ACHN (cell line): ENCODE results near the gene EIF4A2.

Source experiments
- DNase-seq: peaks from one replicate; pipeline ENCODE4 v3.0.0-alpha.2; 2015
- in situ Hi-C: cut with HindIII; loops from 2 replicates; pipeline ENCODE4 v1.10.0; 2017; ENCODE audit warnings: low sequenced_read_pairs, low pct_ligation_motif_present, low pct_unique_long_range_greater_than_20kb

EIF4A2 gene

GRCh38 chr3:186783058-186783730 lies at the start of gene EIF4A2:
Gene EIF4A2 (plus strand): TSS chr3:186783577. CDS start chr3:186783611, 34 bp downstream.
- in situ Hi-C loops: no loop called here
- DNase-seq: peak; percentile 88

GRCh38 chr3:186742618-186743380 lies 40.6 kb upstream of the EIF4A2 start:
- DNase-seq: no peak
- in situ Hi-C loops: no loop called here

DNA sequence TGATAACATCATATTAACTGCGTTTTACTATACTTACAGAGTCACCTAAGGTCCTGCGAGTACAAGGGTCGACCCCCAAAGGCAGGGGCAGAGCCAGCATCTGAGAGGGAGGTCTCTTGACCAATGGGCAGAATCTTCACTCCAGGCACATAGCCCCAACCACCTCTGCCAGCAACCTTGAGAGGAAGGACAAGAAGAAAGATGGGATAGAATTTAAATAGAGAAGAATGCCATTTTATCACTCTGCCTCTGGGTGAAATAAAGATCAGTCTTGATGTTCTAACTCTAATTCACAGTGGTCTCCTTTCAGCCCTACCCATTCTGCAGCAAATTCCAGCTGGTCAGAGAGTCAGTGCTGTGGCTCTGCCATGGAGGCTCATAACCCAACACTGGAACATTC lies 39.7 kb upstream of the EIF4A2 start:
- no peak for DNase-seq
- in situ Hi-C loops: no loop called here

GRCh38 chr3:186746008-186746407 lies 37.4 kb upstream of the EIF4A2 start:
- in situ Hi-C loops: no loop called here
- peak; percentile 47 for DNase-seq

GRCh38 chr3:186750316-186750715 lies 33.1 kb upstream of the EIF4A2 start:
- DNase-seq: no peak
- in situ Hi-C loops: no loop called here

- in situ Hi-C loops: no loop called here
- DNase-seq: no peak
Measured at GRCh38 chr3:186751480-186751879, 31.9 kb upstream of the EIF4A2 start.

- in situ Hi-C loops: no loop called here
- no peak for DNase-seq
Measured at GRCh38 chr3:186754006-186754405, 29.4 kb upstream of the EIF4A2 start.

DNA sequence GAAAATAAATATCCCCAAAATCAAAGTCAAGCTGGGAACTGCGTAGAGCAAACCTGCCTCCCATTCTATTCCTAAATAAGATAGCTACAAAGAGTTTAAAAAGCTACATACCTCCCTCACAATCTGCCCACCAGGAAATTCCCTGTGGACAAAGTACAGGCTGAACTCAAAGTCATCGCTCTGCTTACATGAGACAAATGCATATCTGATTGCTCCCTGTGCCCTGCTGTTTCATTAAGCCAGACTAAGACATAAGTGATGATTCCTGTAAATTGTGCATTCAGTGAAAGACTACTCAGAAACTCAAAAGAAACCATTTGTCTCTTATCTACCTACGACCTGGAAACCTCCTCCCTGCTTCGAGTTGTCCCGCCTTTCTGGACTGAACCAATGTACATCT lies 28.5 kb upstream of the EIF4A2 start:
- in situ Hi-C loops: no loop called here
- DNase-seq: no peak

GRCh38 chr3:186757214-186757613 lies 26.2 kb upstream of the EIF4A2 start:
- in situ Hi-C loops: no loop called here
- no peak for DNase-seq

DNA sequence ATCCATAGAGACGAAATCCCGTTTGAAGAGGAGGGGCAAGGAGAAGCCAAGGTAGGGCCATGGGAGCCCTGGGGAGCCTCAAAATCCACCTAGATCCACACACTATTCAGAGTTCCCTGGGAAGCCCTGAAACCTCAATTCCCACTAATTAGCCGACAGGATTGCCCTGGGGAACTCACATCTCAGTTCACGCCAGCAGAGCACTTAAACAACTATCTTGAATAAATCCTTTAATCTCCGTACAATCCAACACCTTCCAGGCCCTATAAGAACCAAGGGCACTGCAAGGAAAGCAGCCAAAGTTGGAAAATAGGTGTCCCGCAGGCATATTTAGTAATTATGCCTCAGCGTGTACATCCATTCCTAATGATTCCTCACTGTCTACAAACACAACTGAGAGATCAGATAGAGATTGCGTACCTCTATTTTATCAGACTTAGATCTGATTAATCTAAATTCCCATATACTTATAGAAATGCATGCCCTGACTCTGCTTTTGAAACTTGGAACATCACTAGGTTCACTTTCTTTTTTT lies 25.6 kb upstream of the EIF4A2 start:
- DNase-seq: no peak
- in situ Hi-C loops: no loop called here

- in situ Hi-C loops: no loop called here
- DNase-seq: no peak
Measured at GRCh38 chr3:186759231-186759930, 24.0 kb upstream of the EIF4A2 start.

DNA sequence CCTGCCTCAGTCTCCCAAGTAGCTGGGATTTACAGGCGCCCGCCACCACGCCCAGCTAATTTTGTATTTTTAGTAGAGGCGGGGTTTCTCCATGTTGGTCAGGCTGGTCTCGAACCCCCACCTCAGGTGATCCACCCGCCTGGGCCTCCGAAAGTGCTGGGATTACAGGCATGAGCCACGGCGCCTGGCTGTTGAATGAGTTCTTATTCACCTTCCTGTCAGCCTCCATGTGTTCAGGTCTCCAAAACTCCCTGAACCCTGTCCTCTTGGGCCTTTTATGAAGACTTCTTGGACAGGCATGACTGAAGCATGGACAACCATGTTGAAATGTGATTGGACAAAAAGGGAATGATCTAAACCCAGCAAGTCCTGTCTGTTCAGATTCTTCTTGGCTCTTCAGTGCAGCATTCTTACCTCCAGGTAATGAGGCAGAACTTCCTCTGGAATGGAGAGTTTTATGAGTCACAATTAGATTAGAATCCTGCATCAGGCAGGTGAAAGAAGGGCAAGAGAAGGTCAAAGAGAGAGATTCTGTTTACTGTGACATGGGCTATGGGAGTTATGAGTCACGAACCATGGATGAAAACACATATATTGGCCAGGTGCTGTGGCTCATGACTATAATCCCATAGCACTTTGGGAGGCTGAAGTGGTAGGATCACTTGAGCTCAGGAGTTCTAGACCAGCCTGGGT lies 23.1 kb upstream of the EIF4A2 start:
- in situ Hi-C loops: no loop called here
- peak; percentile 21 for DNase-seq

- DNase-seq: no peak
- in situ Hi-C loops: no loop called here
Measured at GRCh38 chr3:186760897-186761447, 22.4 kb upstream of the EIF4A2 start.

- in situ Hi-C loops: no loop called here
Measured at GRCh38 chr3:186772281-186772694, 11.1 kb upstream of the EIF4A2 start.

DNA sequence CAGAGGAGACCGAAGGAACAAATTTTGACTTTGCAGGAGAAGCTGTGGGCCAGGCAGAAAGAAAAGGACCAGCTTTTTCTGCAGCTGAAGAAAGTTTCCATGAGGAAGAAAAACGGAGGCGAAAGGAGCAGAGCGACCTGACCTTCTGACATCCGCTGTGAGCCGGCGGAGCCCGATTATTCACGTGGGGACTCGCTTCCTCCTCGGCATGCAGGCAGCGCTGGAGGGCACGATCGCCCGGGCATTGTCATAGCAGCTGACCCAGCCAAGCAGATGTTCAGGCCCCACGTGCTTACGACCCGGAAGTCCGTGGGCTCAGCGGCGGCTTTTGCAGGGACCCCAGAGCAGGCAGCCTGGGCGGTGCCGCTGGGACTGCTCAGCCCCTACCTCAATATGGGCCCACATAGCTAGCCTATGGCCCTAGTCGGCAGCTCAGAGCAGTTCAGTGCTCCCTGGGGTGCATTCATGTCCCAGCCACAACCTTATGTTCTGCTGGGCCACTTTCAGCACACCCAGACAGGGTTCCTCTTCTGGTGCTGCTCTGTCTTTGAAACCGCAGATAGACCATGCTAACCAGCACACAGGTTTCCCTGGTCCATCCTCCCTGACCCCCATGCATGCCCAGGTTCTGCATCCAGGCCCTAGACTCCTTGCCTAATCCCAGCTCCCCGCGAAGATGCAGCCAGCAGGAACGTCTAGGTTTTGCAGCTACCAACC lies 10.5 kb upstream of the EIF4A2 start:
- DNase-seq: no peak
- in situ Hi-C loops: no loop called here

More at GRCh38 chr3:186772281-186772694, 11.1 kb upstream of the EIF4A2 start:
- DNase-seq: no peak

GRCh38 chr3:186775999-186776398 lies 7.4 kb upstream of the EIF4A2 start:
- in situ Hi-C loops: no loop called here

DNA sequence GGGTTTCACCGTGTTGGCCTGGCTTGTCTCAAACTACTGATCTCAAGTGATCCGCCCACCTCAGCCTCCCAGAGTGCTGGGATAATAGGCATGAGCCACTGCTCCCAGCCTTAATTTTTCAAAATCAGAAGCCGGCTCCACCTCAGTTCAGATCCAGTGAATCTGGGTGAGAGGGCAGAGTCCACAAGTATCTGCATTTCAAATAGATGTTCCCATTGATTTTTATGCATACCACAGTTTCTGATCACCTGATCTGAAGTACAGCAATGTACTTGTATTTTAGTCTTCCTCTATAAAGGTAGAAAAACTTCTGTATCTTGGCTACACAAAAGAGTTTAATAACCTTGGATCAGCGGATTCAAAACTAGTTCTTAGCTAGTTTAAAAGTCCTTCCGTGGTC lies 4.2 kb upstream of the EIF4A2 start:
- in situ Hi-C loops: no loop called here
- DNase-seq: no peak

More at GRCh38 chr3:186775999-186776398, 7.4 kb upstream of the EIF4A2 start:
- DNase-seq: no peak

- in situ Hi-C loops: no loop called here
Measured at GRCh38 chr3:186782542-186783057, 777 bp upstream of the EIF4A2 start.

More at GRCh38 chr3:186782542-186783057, 777 bp upstream of the EIF4A2 start:
- peak; percentile 54 for DNase-seq
